Neural progenitor cell (in vitro differentiated cells): ENCODE measurements around the gene LMAN2. TPM values are rescaled to one million over a fixed set of nuclear protein-coding genes. Genes with fewer than 3 reads are reported as not detected.

Experiments used
- DNase-seq: peaks from one replicate; pipeline ENCODE4 v3.0.0-alpha.2; 2016; ENCODE audit warnings: low spot score
- H2AFZ ChIP-seq: fragments of 200-600 bp; sonication (generic); replicated peaks from 2 replicates; pipeline ENCODE4 v1.6.1; 2016; ENCODE audit warnings: antibody characterized with exemption
- H3F3A ChIP-seq: fragments of 200-600 bp; sonication (generic); 2 replicates; pipeline ENCODE4 v1.6.1; 2016; ENCODE audit warnings: antibody characterized with exemption, low read depth
- H3K27ac ChIP-seq: fragments of 200-600 bp; sonication (generic); 2 replicates; pipeline ENCODE4 v1.5.1; 2016; ENCODE audit warnings: mild to moderate bottlenecking
- H3K27me3 ChIP-seq: fragments of 200-600 bp; sonication (generic); 2 replicates; pipeline ENCODE4 v1.6.1; 2016; ENCODE audit warnings: mild to moderate bottlenecking, moderate library complexity
- H3K36me3 ChIP-seq: fragments of 200-600 bp; sonication (generic); 2 replicates; pipeline ENCODE4 v1.5.1; 2016
- H3K4me1 ChIP-seq: fragments of 200-600 bp; sonication (generic); 2 replicates; pipeline ENCODE4 v1.6.1; 2016; ENCODE audit warnings: mixed run types
- H3K4me2 ChIP-seq: fragments of 200-600 bp; sonication (generic); 2 replicates; pipeline ENCODE4 v1.6.1; 2016
- H3K4me3 ChIP-seq: fragments of 200-600 bp; sonication (generic); 2 replicates; pipeline ENCODE4 v1.5.1; 2016
- H3K79me2 ChIP-seq: fragments of 200-600 bp; sonication (generic); 2 replicates; pipeline ENCODE4 v1.6.1; 2016; ENCODE audit warnings: low read depth
- H3K9ac ChIP-seq: fragments of 200-600 bp; sonication (generic); 2 replicates; pipeline ENCODE4 v1.6.1; 2016
- H3K9me3 ChIP-seq: fragments of 200-600 bp; sonication (generic); 2 replicates; pipeline ENCODE4 v1.5.1; 2016; ENCODE audit warnings: low read depth
- H4K20me1 ChIP-seq: fragments of 200-600 bp; sonication (generic); 2 replicates; pipeline ENCODE4 v1.6.1; 2016; ENCODE audit warnings: low read depth
- H3K27ac Mint-ChIP-seq: 3 replicates; pipeline ENCODE4 v1.8.0; 2021; ENCODE audit warnings: mixed read lengths
- H3K27me3 Mint-ChIP-seq: 2 replicates; pipeline ENCODE4 v1.8.0; 2022; ENCODE audit warnings: low read depth, mild to moderate bottlenecking, inconsistent platforms, moderate library complexity, mixed read lengths; ENCODE audit not compliant: insufficient read depth
- H3K36me3 Mint-ChIP-seq: 3 replicates; pipeline ENCODE4 v1.8.0; 2021; ENCODE audit warnings: mixed read lengths
- H3K4me1 Mint-ChIP-seq: 3 replicates; pipeline ENCODE4 v1.8.0; 2021; ENCODE audit warnings: mixed read lengths
- H3K4me3 Mint-ChIP-seq: 3 replicates; pipeline ENCODE4 v1.8.0; 2021; ENCODE audit warnings: mild to moderate bottlenecking, moderate library complexity, mixed read lengths
- H3K9me3 Mint-ChIP-seq: 3 replicates; pipeline ENCODE4 v1.8.0; 2020; ENCODE audit warnings: mixed read lengths
- CTCF ChIP-seq: fragments of 200-600 bp; sonication (generic); IDR thresholded peaks from 2 replicates; pipeline ENCODE4 v1.5.1; 2017; ENCODE audit warnings: antibody characterized with exemption, mild to moderate bottlenecking
- EZH2 ChIP-seq: fragments of 200-600 bp; sonication (generic); IDR thresholded peaks from 2 replicates; pipeline ENCODE4 v1.6.1; 2017; ENCODE audit warnings: antibody characterized with exemption, mild to moderate bottlenecking, moderate library complexity
- EZH2phosphoT487 ChIP-seq: fragments of 200-600 bp; sonication (generic); IDR thresholded peaks from 2 replicates; pipeline ENCODE4 v1.6.1; 2017; ENCODE audit warnings: antibody characterized with exemption
- total RNA-seq: library from RNA; depleted of rRNA; stranded (reverse); fragments of >200 nt; gene quantifications from 2 replicates; pipeline ENCODE4 v1.2.3, GENCODE V29; 2015; ENCODE audit warnings: low replicate concordance

LMAN2 gene
- total RNA-seq, 1 donor from 2014 or later = 96.5 TPM

GRCh38 chr5:177311723-177312648 is 39.5 kb downstream of the LMAN2 start, which contains the start of gene MXD3:
MXD3 (minus strand) TSS chr5:177311898; CDS start chr5:177311830, 68 bp downstream.
- H3K27ac Mint-ChIP-seq = peak within 1 kb of the TSS; percentile 22
- Histone ChIP-seq H3K4me3 (peak within 1 kb of the TSS; percentile 85), H4K20me1 (peaks cover 22% of the 10 kb centered on the region), H3K36me3 (no peaks in the 10 kb centered on the region), H3K4me1 (peaks cover 12% of the 10 kb centered on the region), H3K27me3 (peaks cover 3% of the 10 kb centered on the region), H3K9ac (peak within 1 kb of the TSS; percentile 34), H3K27ac (peak within 1 kb of the TSS; percentile 32), H3K4me2 (peak within 1 kb of the TSS; percentile 90), H3F3A (peaks cover 31% of the 10 kb centered on the region), H3K9me3 (no peaks in the 10 kb centered on the region), H3K79me2 (no peaks in the 10 kb centered on the region), H2AFZ (peak within 1 kb of the TSS; percentile 78)
- peak; percentile 100 for DNase-seq
- no peaks in the 10 kb centered on the region for H3K9me3 Mint-ChIP-seq
- peaks cover 6% of the 10 kb centered on the region for H3K27me3 Mint-ChIP-seq
- TF ChIP-seq EZH2 = no peak
- TF ChIP-seq EZH2phosphoT487 = no peak
- no peak for TF ChIP-seq CTCF
- H3K4me3 Mint-ChIP-seq = peak within 1 kb of the TSS; percentile 92
- H3K36me3 Mint-ChIP-seq = peaks cover 6% of the 10 kb centered on the region
- peaks cover 33% of the 10 kb centered on the region for H3K4me1 Mint-ChIP-seq

- Mint-ChIP-seq H3K27me3 (peaks cover 6% of the 10 kb centered on the region), H3K4me3 (peak overlapping the region; percentile 92), H3K27ac (no peak overlapping the region), H3K4me1 (peaks cover 33% of the 10 kb centered on the region), H3K36me3 (peaks cover 9% of the 10 kb centered on the region), H3K9me3 (no peaks in the 10 kb centered on the region)
- Histone ChIP-seq H3K4me2 (peak overlapping the region; percentile 90), H3K27ac (no peak overlapping the region), H3K27me3 (peaks cover 3% of the 10 kb centered on the region), H3K4me1 (peaks cover 12% of the 10 kb centered on the region), H3K4me3 (peak overlapping the region; percentile 85), H4K20me1 (peaks cover 22% of the 10 kb centered on the region), H3K9me3 (no peaks in the 10 kb centered on the region), H2AFZ (peak overlapping the region; percentile 78), H3K79me2 (no peaks in the 10 kb centered on the region), H3K9ac (peak overlapping the region; percentile 34), H3K36me3 (no peaks in the 10 kb centered on the region), H3F3A (peaks cover 36% of the 10 kb centered on the region)
- TF ChIP-seq EZH2phosphoT487 (no peak), EZH2 (no peak), CTCF (no peak)
- DNase-seq = no peak
Measured at GRCh38 chr5:177311392-177311722, 40.1 kb downstream of the LMAN2 start.

- Mint-ChIP-seq H3K36me3 (peaks cover 13% of the 10 kb centered on the region), H3K27ac (peak overlapping the region; percentile 22), H3K9me3 (no peaks in the 10 kb centered on the region), H3K4me1 (peaks cover 33% of the 10 kb centered on the region), H3K27me3 (peaks cover 6% of the 10 kb centered on the region), H3K4me3 (peak overlapping the region; percentile 92)
- no peak overlapping the region for H2AFZ ChIP-seq
- H3K4me1 ChIP-seq = peaks cover 12% of the 10 kb centered on the region
- H3K4me3 ChIP-seq = peak overlapping the region; percentile 85
- no peaks in the 10 kb centered on the region for H3K79me2 ChIP-seq
- peak overlapping the region; percentile 34 for H3K9ac ChIP-seq
- no peak overlapping the region for H3K27ac ChIP-seq
- DNase-seq = peak; percentile 28
- H3K27me3 ChIP-seq = peaks cover 3% of the 10 kb centered on the region
- no peak for TF ChIP-seq EZH2
- no peak for TF ChIP-seq CTCF
- TF ChIP-seq EZH2phosphoT487 = no peak
- peaks cover 25% of the 10 kb centered on the region for H4K20me1 ChIP-seq
- H3K9me3 ChIP-seq = no peaks in the 10 kb centered on the region
- H3F3A ChIP-seq = peaks cover 36% of the 10 kb centered on the region
- H3K4me2 ChIP-seq = peak overlapping the region; percentile 90
- no peaks in the 10 kb centered on the region for H3K36me3 ChIP-seq
Measured at GRCh38 chr5:177310757-177311391, 40.6 kb downstream of the LMAN2 start.
